GM12873 (cell line): Measurements from ENCODE around the gene POLDIP2.

Source experiments
- CTCF ChIP-seq: IDR thresholded peaks from 2 replicates; pipeline ENCODE4 v1.5.1; 2012; ENCODE audit warnings: low read depth, mild to moderate bottlenecking, moderate library complexity, low read length, control low read depth; ENCODE audit not compliant: insufficient read depth; ENCODE audit errors: missing control alignments

POLDIP2 gene

GRCh38 chr17:28334171-28334570 lies 23.2 kb downstream of the POLDIP2 start:
- TF ChIP-seq CTCF, result no peak

GRCh38 chr17:28333083-28333746 lies 24.1 kb downstream of the POLDIP2 start:
- TF ChIP-seq CTCF, result no peak

- TF ChIP-seq CTCF, result no peak
Measured at GRCh38 chr17:28331891-28332420, 25.4 kb downstream of the POLDIP2 start.

- TF ChIP-seq CTCF, result no peak
Measured at GRCh38 chr17:28330671-28331070, 26.7 kb downstream of the POLDIP2 start.

- no peak for TF ChIP-seq CTCF
Measured at GRCh38 chr17:28328325-28328724, 29.0 kb downstream of the POLDIP2 start.

- TF ChIP-seq CTCF, result no peak
Measured at GRCh38 chr17:28327709-28328108, 29.6 kb downstream of the POLDIP2 start.

- no peak for TF ChIP-seq CTCF
Measured at GRCh38 chr17:28327031-28327607, 30.2 kb downstream of the POLDIP2 start.
